ENCODE data around the gene LIME1. TPM values are rescaled to one million over a fixed set of nuclear protein-coding genes. Genes with fewer than 3 reads are reported as not detected.

The LIME1 gene
- polyA plus RNA-seq, 4 donors = 3.4 to 17.9 (median 12.8) TPM

- DNase-seq (ENCODE audit: low read depth in 4 of 4, low spot score in 2 of 4) = no peak
Measured at GRCh38 chr20:63787749-63788148, 51.3 kb downstream of the LIME1 start.

Other genes with a start within 250 kb of the LIME1 start
- gene EEF1A2, start 237.6 kb upstream of the LIME1 start, polyA plus RNA-seq (ENCODE audit: insufficient read length in 4 of 4) = 1 to 10 TPM; 1.3 to 3.0 (median 1.8) TPM
- gene PPDPF, start 215.9 kb upstream of the LIME1 start, polyA plus RNA-seq (ENCODE audit: insufficient read length in 4 of 4) = 100 to 1,000 TPM; 118 to 425 (median 326) TPM
- gene PTK6, start 199.3 kb upstream of the LIME1 start, polyA plus RNA-seq (ENCODE audit: insufficient read length in 4 of 4) = 1 to 10 TPM in 2 of 4 donors, under 1 TPM in 2; 0.30 to 1.3 (median 0.98) TPM
- under 1 TPM in 3 of 4 donors, not detected in 1; 0.11 to 0.33 (median 0.30) TPM for gene SRMS, start 188.9 kb upstream of the LIME1 start, polyA plus RNA-seq (ENCODE audit: insufficient read length in 4 of 4)
- gene FNDC11, start 182.5 kb upstream of the LIME1 start, polyA plus RNA-seq (ENCODE audit: insufficient read length in 4 of 4) = 1 to 10 TPM in 3 of 4 donors, under 1 TPM in 1; 0.99 to 2.1 (median 1.6) TPM
- 10 to 100 TPM; 10.8 to 17.0 (median 13.8) TPM for gene HELZ2, start 162.4 kb upstream of the LIME1 start, polyA plus RNA-seq (ENCODE audit: insufficient read length in 4 of 4)
- 10 to 100 TPM in 3 of 4 donors, 1 to 10 TPM in 1; 8.2 to 14.0 (median 12.5) TPM for gene GMEB2, start 109.6 kb upstream of the LIME1 start, polyA plus RNA-seq (ENCODE audit: insufficient read length in 4 of 4)
- 10 to 100 TPM; 25.4 to 44.1 (median 33.6) TPM for gene STMN3, start 83.2 kb upstream of the LIME1 start, polyA plus RNA-seq (ENCODE audit: insufficient read length in 4 of 4)
- 10 to 100 TPM; 14.0 to 26.9 (median 19.3) TPM for gene RTEL1, start 78.4 kb upstream of the LIME1 start, polyA plus RNA-seq (ENCODE audit: insufficient read length in 4 of 4)
- 1 to 10 TPM; 1.6 to 3.8 (median 2.9) TPM for gene TNFRSF6B, start 40.0 kb upstream of the LIME1 start, polyA plus RNA-seq (ENCODE audit: insufficient read length in 4 of 4)
- gene ARFRP1, start 28.7 kb upstream of the LIME1 start, polyA plus RNA-seq (ENCODE audit: insufficient read length in 4 of 4) = 10 to 100 TPM; 33.5 to 40.8 (median 36.9) TPM
- gene ZGPAT, start 28.6 kb upstream of the LIME1 start, polyA plus RNA-seq (ENCODE audit: insufficient read length in 4 of 4) = 10 to 100 TPM; 15.1 to 27.6 (median 23.7) TPM
- 100 to 1,000 TPM in 3 of 4 donors, 10 to 100 TPM in 1; 74.0 to 144 (median 117) TPM for gene SLC2A4RG, start 3.1 kb downstream of the LIME1 start, polyA plus RNA-seq (ENCODE audit: insufficient read length in 4 of 4)
- gene ZBTB46, start 94.6 kb downstream of the LIME1 start, polyA plus RNA-seq (ENCODE audit: insufficient read length in 4 of 4) = 10 to 100 TPM; 13.9 to 25.7 (median 20.6) TPM
- not detected for gene ABHD16B, start 124.8 kb downstream of the LIME1 start, polyA plus RNA-seq (ENCODE audit: insufficient read length in 4 of 4)
- 10 to 100 TPM; 82.9 to 96.6 (median 95.2) TPM for gene TPD52L2, start 128.6 kb downstream of the LIME1 start, polyA plus RNA-seq (ENCODE audit: insufficient read length in 4 of 4)
- 10 to 100 TPM; 26.5 to 38.5 (median 32.2) TPM for gene DNAJC5, start 158.5 kb downstream of the LIME1 start, polyA plus RNA-seq (ENCODE audit: insufficient read length in 4 of 4)
- 10 to 100 TPM; 36.6 to 76.7 (median 57.0) TPM for gene UCKL1, start 219.8 kb downstream of the LIME1 start, polyA plus RNA-seq (ENCODE audit: insufficient read length in 4 of 4)
- gene ZNF512B, start 233.3 kb downstream of the LIME1 start, polyA plus RNA-seq (ENCODE audit: insufficient read length in 4 of 4) = 10 to 100 TPM; 21.4 to 36.0 (median 29.4) TPM
- gene SAMD10, start 243.0 kb downstream of the LIME1 start, polyA plus RNA-seq (ENCODE audit: insufficient read length in 4 of 4) = 10 to 100 TPM in 2 of 4 donors, 1 to 10 TPM in 2; 6.8 to 14.2 (median 9.6) TPM
- 10 to 100 TPM; 86.0 to 95.4 (median 92.7) TPM for gene PRPF6, start 244.5 kb downstream of the LIME1 start, polyA plus RNA-seq (ENCODE audit: insufficient read length in 4 of 4)